NT2/D1 (cell line): ENCODE data around the gene UNC93B1.

Experiments used
- DNase-seq: peaks from one replicate; pipeline ENCODE4 v3.0.0-alpha.2; 2011; ENCODE audit warnings: low read depth, low spot score
- H3K27me3 ChIP-seq: 2 replicates; pipeline ENCODE4 v1.6.0; 2011; ENCODE audit warnings: mild to moderate bottlenecking; ENCODE audit not compliant: insufficient read length, insufficient read depth
- H3K36me3 ChIP-seq: 2 replicates; pipeline ENCODE4 v1.6.1; 2011; ENCODE audit warnings: mild to moderate bottlenecking, low read length, mixed read lengths; ENCODE audit not compliant: insufficient read depth, insufficient read length
- H3K4me1 ChIP-seq: 2 replicates; pipeline ENCODE4 v1.5.1; 2011; ENCODE audit not compliant: insufficient read depth, insufficient read length
- H3K4me3 ChIP-seq: 2 replicates; pipeline ENCODE4 v1.5.1; 2011; ENCODE audit warnings: low read depth; ENCODE audit not compliant: insufficient read length
- H3K9ac ChIP-seq: 2 replicates; pipeline ENCODE4 v1.6.0; 2011; ENCODE audit warnings: low read depth; ENCODE audit not compliant: insufficient read length
- H3K9me3 ChIP-seq: 2 replicates; pipeline ENCODE4 v1.5.1; 2011; ENCODE audit warnings: mild to moderate bottlenecking, low read length; ENCODE audit not compliant: insufficient read depth
- SUZ12 ChIP-seq: IDR thresholded peaks from 2 replicates; pipeline ENCODE4 v1.6.1; 2011; ENCODE audit not compliant: insufficient read length, insufficient read depth; ENCODE audit errors: extremely low read depth
- YY1 ChIP-seq: IDR thresholded peaks from 2 replicates; pipeline ENCODE4 v1.6.1; 2011; ENCODE audit not compliant: insufficient read length, insufficient read depth
- ZNF274 ChIP-seq: IDR thresholded peaks from 2 replicates; pipeline ENCODE4 v1.6.1; 2011; ENCODE audit warnings: mild to moderate bottlenecking, low read depth, low read length

UNC93B1 gene

GRCh38 chr11:68003846-68004550 is at the start of gene UNC93B1:
UNC93B1 (minus strand) TSS chr11:68004097; CDS start chr11:68004043, 54 bp downstream.
- Histone ChIP-seq H3K4me3 (peak within 1 kb of the TSS; percentile 60), H3K9me3 (no peaks in the 10 kb centered on the region), H3K27me3 (peaks cover 3% of the 10 kb centered on the region), H3K9ac (peak within 1 kb of the TSS; percentile 79), H3K36me3 (no peaks in the 10 kb centered on the region), H3K4me1 (peaks cover 14% of the 10 kb centered on the region)
- peak; percentile 62 for DNase-seq
- TF ChIP-seq YY1: no peak
- no peak for TF ChIP-seq ZNF274
- TF ChIP-seq SUZ12: no peak

GRCh38 chr11:68053117-68053516 is 49.2 kb upstream of the UNC93B1 start:
- H3K4me1 ChIP-seq: peaks cover 4% of the 10 kb centered on the region
- no peak overlapping the region for H3K4me3 ChIP-seq
- H3K27me3 ChIP-seq: no peaks in the 10 kb centered on the region
- no peak for DNase-seq
- H3K9me3 ChIP-seq: no peaks in the 10 kb centered on the region
- no peak for TF ChIP-seq SUZ12
- no peak for TF ChIP-seq ZNF274
- TF ChIP-seq YY1: no peak
- H3K9ac ChIP-seq: no peak overlapping the region
- peaks cover 68% of the 10 kb centered on the region for H3K36me3 ChIP-seq

GRCh38 chr11:68052137-68052873 is 48.4 kb upstream of the UNC93B1 start:
- no peak for TF ChIP-seq ZNF274
- TF ChIP-seq SUZ12: no peak
- no peak for TF ChIP-seq YY1
- Histone ChIP-seq H3K36me3 (peaks cover 72% of the 10 kb centered on the region), H3K9ac (peak overlapping the region; percentile 27), H3K27me3 (no peaks in the 10 kb centered on the region), H3K4me1 (peaks cover 4% of the 10 kb centered on the region), H3K4me3 (no peak overlapping the region), H3K9me3 (no peaks in the 10 kb centered on the region)
- no peak for DNase-seq

- no peak for DNase-seq
- H3K36me3 ChIP-seq: peaks cover 76% of the 10 kb centered on the region
These were observed 47.6 kb upstream of the UNC93B1 start for GRCh38 chr11:68051191-68052136.

GRCh38 chr11:68050371-68050841 is 46.5 kb upstream of the UNC93B1 start:
- Histone ChIP-seq H3K36me3 (peaks cover 77% of the 10 kb centered on the region), H3K9me3 (no peaks in the 10 kb centered on the region), H3K9ac (no peak overlapping the region), H3K27me3 (no peaks in the 10 kb centered on the region), H3K4me3 (no peak overlapping the region), H3K4me1 (peaks cover 4% of the 10 kb centered on the region)
- DNase-seq: no peak
- TF ChIP-seq SUZ12 (no peak), ZNF274 (no peak), YY1 (no peak)

More at GRCh38 chr11:68051191-68052136, 47.6 kb upstream of the UNC93B1 start:
- Histone ChIP-seq H3K27me3 (no peaks in the 10 kb centered on the region), H3K4me1 (peaks cover 4% of the 10 kb centered on the region), H3K9me3 (no peaks in the 10 kb centered on the region), H3K4me3 (no peak overlapping the region), H3K9ac (no peak overlapping the region)
- TF ChIP-seq ZNF274 (no peak), SUZ12 (no peak), YY1 (no peak)

- Histone ChIP-seq H3K36me3 (peaks cover 79% of the 10 kb centered on the region), H3K9ac (no peak overlapping the region), H3K4me1 (peaks cover 4% of the 10 kb centered on the region), H3K27me3 (no peaks in the 10 kb centered on the region), H3K9me3 (no peaks in the 10 kb centered on the region), H3K4me3 (no peak overlapping the region)
- DNase-seq: no peak
- TF ChIP-seq ZNF274: no peak
- TF ChIP-seq YY1: no peak
- TF ChIP-seq SUZ12: no peak
These were observed 45.8 kb upstream of the UNC93B1 start for GRCh38 chr11:68049509-68050370.
